Measurements from ENCODE around the gene TENM3. TPM values are rescaled to one million over a fixed set of nuclear protein-coding genes. Genes with fewer than 3 reads are reported as not detected.
"Not testable (repeated sequence)": the region's sequence is repeated elsewhere in the genome, so short reads cannot be mapped to it uniquely, and the experiment has no call there.

The TENM3 gene
- total RNA-seq, 2 experiments from 2014 or later, result not detected

DNA sequence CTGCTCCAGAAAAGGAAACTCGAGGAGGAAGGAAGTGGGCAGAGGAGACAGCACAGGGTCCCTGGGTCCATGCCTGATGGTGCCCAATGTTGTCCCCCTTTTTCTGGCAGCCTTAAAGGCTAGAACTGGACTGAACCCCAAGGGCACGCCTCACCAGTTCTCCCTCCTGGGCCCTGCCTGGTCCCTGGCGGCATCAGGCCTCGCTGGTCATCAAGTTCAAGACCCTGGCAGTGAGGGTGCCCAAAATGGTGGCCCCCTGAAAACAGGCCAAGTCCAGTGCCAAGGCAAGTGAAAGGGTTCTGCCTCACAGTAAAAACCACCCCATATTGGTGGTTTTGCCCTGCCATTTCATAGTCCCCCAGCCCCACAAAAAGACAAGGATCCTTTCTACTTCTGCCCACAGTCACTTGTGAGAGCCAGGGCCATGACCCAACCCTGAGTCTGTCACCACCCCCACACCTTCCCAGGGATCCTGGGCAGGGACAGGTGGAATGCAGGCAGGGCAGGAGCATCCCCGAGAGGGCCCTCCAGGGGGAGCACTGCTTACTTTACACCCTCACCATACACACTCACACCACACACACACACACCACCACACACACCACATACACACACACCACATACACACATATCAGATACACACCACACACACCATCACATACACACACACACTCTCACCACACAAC lies 566.4 kb downstream of the TENM3 start:
- CTCF ChIA-PET (ENCODE audit: unreplicated experiment), result no interaction called here
- no peak overlapping the region for H3K27ac ChIP-seq (ENCODE audit: low read depth, low read length, poor library complexity, severe bottlenecking)
- no peak overlapping the region for H2AFZ ChIP-seq (ENCODE audit: low read length)

DNA sequence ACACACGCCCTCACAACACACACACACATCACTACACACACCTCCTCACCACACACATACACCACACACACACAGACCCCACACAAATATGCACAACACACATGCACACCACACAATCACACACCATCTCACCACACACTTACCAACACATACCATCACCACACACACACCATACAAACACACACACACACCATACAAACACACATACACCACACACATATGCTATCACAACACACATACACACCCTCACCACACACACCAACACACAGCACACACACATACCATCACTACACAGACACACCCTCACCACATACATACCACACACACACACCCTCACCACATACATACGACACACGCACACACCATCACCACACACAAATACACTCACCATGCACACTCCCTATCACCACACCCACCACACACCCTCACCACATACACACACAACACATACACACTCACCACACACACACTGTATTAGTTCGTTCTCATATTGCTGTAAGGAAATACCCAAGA lies 567.0 kb downstream of the TENM3 start:
- ChIA-PET POLR2A (no interaction called here), CTCF (ENCODE audit: unreplicated experiment) (no interaction called here)
- Histone ChIP-seq H3K79me2 (ENCODE audit: insufficient read depth, low read depth, low read length) (no peaks in the 10 kb centered on the region), H3K36me3 (ENCODE audit: insufficient read depth, low read length) (no peaks in the 10 kb centered on the region), H3K27ac (ENCODE audit: low read depth, low read length, poor library complexity, severe bottlenecking) (no peak overlapping the region), H3K9me2 (ENCODE audit: insufficient read depth, low read length) (no peaks in the 10 kb centered on the region), H3K4me1 (ENCODE audit: insufficient read depth, low read length, poor library complexity, severe bottlenecking) (no peaks in the 10 kb centered on the region), H4K20me1 (ENCODE audit: insufficient read depth, low read length) (no peaks in the 10 kb centered on the region), H3K4me3 (ENCODE audit: low read depth, low read length, poor library complexity, severe bottlenecking) (no peak overlapping the region), H2AFZ (ENCODE audit: low read length) (no peak overlapping the region), H3K4me2 (ENCODE audit: low read length) (no peak overlapping the region), H3K9me3 (ENCODE audit: low read length) (no peaks in the 10 kb centered on the region)
- intact Hi-C loops (cut with micrococcal nuclease; ENCODE audit: unreplicated experiment), result no loop called here
- no peak for TF ChIP-seq EZH2phosphoT487 (IDR thresholded peaks at IDR 0.05; ENCODE audit: borderline replicate concordance, low read depth, low read length)
- TF ChIP-seq, protein P1, sequence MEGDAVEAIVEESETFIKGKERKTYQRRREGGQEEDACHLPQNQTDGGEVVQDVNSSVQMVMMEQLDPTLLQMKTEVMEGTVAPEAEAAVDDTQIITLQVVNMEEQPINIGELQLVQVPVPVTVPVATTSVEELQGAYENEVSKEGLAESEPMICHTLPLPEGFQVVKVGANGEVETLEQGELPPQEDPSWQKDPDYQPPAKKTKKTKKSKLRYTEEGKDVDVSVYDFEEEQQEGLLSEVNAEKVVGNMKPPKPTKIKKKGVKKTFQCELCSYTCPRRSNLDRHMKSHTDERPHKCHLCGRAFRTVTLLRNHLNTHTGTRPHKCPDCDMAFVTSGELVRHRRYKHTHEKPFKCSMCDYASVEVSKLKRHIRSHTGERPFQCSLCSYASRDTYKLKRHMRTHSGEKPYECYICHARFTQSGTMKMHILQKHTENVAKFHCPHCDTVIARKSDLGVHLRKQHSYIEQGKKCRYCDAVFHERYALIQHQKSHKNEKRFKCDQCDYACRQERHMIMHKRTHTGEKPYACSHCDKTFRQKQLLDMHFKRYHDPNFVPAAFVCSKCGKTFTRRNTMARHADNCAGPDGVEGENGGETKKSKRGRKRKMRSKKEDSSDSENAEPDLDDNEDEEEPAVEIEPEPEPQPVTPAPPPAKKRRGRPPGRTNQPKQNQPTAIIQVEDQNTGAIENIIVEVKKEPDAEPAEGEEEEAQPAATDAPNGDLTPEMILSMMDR (conservative IDR thresholded peaks at IDR 0.05; ENCODE audit: low read length), result no peak
- BruUV-seq (replicated peaks), result no TSS peak
- DNase-seq (ENCODE audit: low spot score), result no peak

More for the DNA sequence above, 566.4 kb downstream of the TENM3 start:
- POLR2A ChIA-PET, result no interaction called here
- Histone ChIP-seq H4K20me1 (ENCODE audit: insufficient read depth, low read length) (no peaks in the 10 kb centered on the region), H3K36me3 (ENCODE audit: insufficient read depth, low read length) (no peaks in the 10 kb centered on the region), H3K9me3 (ENCODE audit: low read length) (no peaks in the 10 kb centered on the region), H3K4me2 (ENCODE audit: low read length) (no peak overlapping the region), H3K4me1 (ENCODE audit: insufficient read depth, low read length, poor library complexity, severe bottlenecking) (no peaks in the 10 kb centered on the region), H3K79me2 (ENCODE audit: insufficient read depth, low read depth, low read length) (no peaks in the 10 kb centered on the region), H3K4me3 (ENCODE audit: low read depth, low read length, poor library complexity, severe bottlenecking) (no peak overlapping the region), H3K9me2 (ENCODE audit: insufficient read depth, low read length) (no peaks in the 10 kb centered on the region)
- TF ChIP-seq EZH2phosphoT487 (IDR thresholded peaks at IDR 0.05; ENCODE audit: borderline replicate concordance, low read depth, low read length), result no peak
- TF ChIP-seq, protein P1 (conservative IDR thresholded peaks at IDR 0.05; ENCODE audit: low read length), result peak; percentile 30; the same call in 1 of the 2 replicates
- intact Hi-C loops (cut with micrococcal nuclease; ENCODE audit: unreplicated experiment), result loop anchor here (1.0 to 5.0 kb wide), 2 partner anchors 116 to 332 kb away; no protein-coding TSS in a partner anchor
- BruUV-seq (replicated peaks), result no TSS peak
- no peak for DNase-seq (ENCODE audit: low spot score)

DNA sequence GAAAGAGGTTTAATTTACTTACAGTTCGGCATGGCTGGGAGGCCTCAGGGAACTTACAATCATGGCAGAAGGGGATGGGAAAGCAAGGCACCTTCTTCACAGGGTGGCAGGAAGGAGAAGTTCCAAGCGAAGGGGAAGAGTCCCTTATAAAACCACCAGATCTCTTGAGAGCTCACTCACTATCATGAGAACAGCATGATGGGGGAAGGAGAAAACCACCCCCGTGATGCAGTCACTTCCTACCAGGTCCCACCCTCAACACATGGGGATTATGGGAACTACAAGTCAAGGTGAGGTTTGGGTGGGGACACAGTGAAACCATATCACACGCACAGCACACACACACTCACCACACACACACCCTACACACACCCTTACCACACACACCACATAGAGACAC lies 569.7 kb downstream of the TENM3 start:
- no peak overlapping the region for H3K27ac ChIP-seq (ENCODE audit: low read depth, low read length, poor library complexity, severe bottlenecking)
- BruUV-seq (replicated peaks), result no TSS peak

DNA sequence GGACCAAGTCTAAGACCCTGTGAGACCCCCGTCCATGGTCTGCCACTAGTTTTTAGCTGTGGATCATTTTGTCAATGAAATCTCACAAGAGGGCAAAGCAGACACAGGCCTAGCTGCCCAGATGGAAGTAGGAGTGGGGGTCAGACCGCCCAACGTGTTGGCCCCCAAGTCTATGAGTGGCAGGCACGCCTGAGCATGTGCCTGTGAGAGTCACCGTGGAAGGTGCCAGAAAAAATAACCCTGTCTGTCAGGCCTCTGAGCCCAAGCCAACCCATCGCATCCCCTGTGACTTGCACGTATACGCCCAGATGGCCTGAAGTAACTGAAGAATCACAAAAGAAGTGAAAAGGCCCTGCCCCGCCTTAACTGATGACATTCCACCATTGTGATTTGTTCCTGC lies 570.9 kb downstream of the TENM3 start:
- CTCF ChIA-PET (ENCODE audit: unreplicated experiment); H3K9me3 ChIP-seq (ENCODE audit: low read length); BruUV-seq (replicated peaks); H3K36me3 ChIP-seq (ENCODE audit: insufficient read depth, low read length); intact Hi-C loops (cut with micrococcal nuclease; ENCODE audit: unreplicated experiment); H4K20me1 ChIP-seq (ENCODE audit: insufficient read depth, low read length); H3K9me2 ChIP-seq (ENCODE audit: insufficient read depth, low read length); DNase-seq (ENCODE audit: low spot score); POLR2A ChIA-PET; H2AFZ ChIP-seq (ENCODE audit: low read length); H3K4me1 ChIP-seq (ENCODE audit: insufficient read depth, low read length, poor library complexity, severe bottlenecking); H3K4me3 ChIP-seq (ENCODE audit: low read depth, low read length, poor library complexity, severe bottlenecking); H3K27ac ChIP-seq (ENCODE audit: low read depth, low read length, poor library complexity, severe bottlenecking); H3K79me2 ChIP-seq (ENCODE audit: insufficient read depth, low read depth, low read length); H3K4me2 ChIP-seq (ENCODE audit: low read length): not testable (repeated sequence)

More for the DNA sequence above, 569.7 kb downstream of the TENM3 start:
- Histone ChIP-seq H4K20me1 (ENCODE audit: insufficient read depth, low read length) (no peaks in the 10 kb centered on the region), H2AFZ (ENCODE audit: low read length) (no peak overlapping the region), H3K4me2 (ENCODE audit: low read length) (no peak overlapping the region), H3K9me2 (ENCODE audit: insufficient read depth, low read length) (no peaks in the 10 kb centered on the region), H3K36me3 (ENCODE audit: insufficient read depth, low read length) (no peaks in the 10 kb centered on the region), H3K9me3 (ENCODE audit: low read length) (no peaks in the 10 kb centered on the region), H3K4me1 (ENCODE audit: insufficient read depth, low read length, poor library complexity, severe bottlenecking) (no peaks in the 10 kb centered on the region), H3K4me3 (ENCODE audit: low read depth, low read length, poor library complexity, severe bottlenecking) (no peak overlapping the region), H3K79me2 (ENCODE audit: insufficient read depth, low read depth, low read length) (no peaks in the 10 kb centered on the region)
- POLR2A ChIA-PET, result no interaction called here
- intact Hi-C loops (cut with micrococcal nuclease; ENCODE audit: unreplicated experiment), result no loop called here
- DNase-seq (ENCODE audit: low spot score), result no peak
- CTCF ChIA-PET (ENCODE audit: unreplicated experiment), result no interaction called here
- TF ChIP-seq, protein P1 (conservative IDR thresholded peaks at IDR 0.05; ENCODE audit: low read length), result no peak
- no peak for TF ChIP-seq EZH2phosphoT487 (IDR thresholded peaks at IDR 0.05; ENCODE audit: borderline replicate concordance, low read depth, low read length)

Data from OCI-LY7 (cell line).